H1 (cell line): ENCODE measurements around the gene PRKCA. TPM values are rescaled to one million over a fixed set of nuclear protein-coding genes. Genes with fewer than 3 reads are reported as not detected.

Experiments
- CTCF ChIA-PET: fragments of 300-600 bp; sonication (Branson Sonifier 250); formaldehyde crosslinking; loops from one replicate; lab custom pipeline; 2021; ENCODE audit not compliant: partially characterized antibody; lab: Charles Lee
- POLR2A ChIA-PET: fragments of 300-600 bp; sonication (Branson Sonifier 250); formaldehyde crosslinking; loops from one replicate; lab custom pipeline; 2021; ENCODE audit warnings: inconsistent platforms; ENCODE audit not compliant: partially characterized antibody; lab: Charles Lee
- DNase-seq, 2 experiments: peaks; one replicate each; pipeline versions ENCODE4 v3.0.0 to v3.0.0-alpha.2; 2010 to 2022; ENCODE audit warnings: low spot score in 2 of 2, low read depth in 1 of 2, mixed read lengths in 1 of 2
- FAIRE-seq: peaks from 2 replicates; lab custom pipeline; 2011; peaks lifted over from hg19 to GRCh38; lab: Jason Lieb, UNC
- H2AFZ ChIP-seq: 2 replicates; pipeline ENCODE4 v1.8.1; 2012; ENCODE audit warnings: low read length, inconsistent platforms
- H2AK5ac ChIP-seq: 2 replicates; pipeline ENCODE4 v1.6.1; 2013; ENCODE audit warnings: low read depth, low read length
- H2BK120ac ChIP-seq: replicated peaks from 2 replicates; pipeline ENCODE3; 2013; ENCODE audit warnings: low read depth, low read length, inconsistent platforms
- H2BK12ac ChIP-seq: 2 replicates; pipeline ENCODE4 v1.6.1; 2013; ENCODE audit warnings: low read depth, low read length
- H2BK15ac ChIP-seq: 2 replicates; pipeline ENCODE4 v1.6.1; 2013; ENCODE audit warnings: low read length
- H2BK20ac ChIP-seq: 2 replicates; pipeline ENCODE4 v1.6.1; 2013; ENCODE audit warnings: low read length
- H2BK5ac ChIP-seq: 2 replicates; pipeline ENCODE4 v1.6.1; 2013; ENCODE audit warnings: low read depth, low read length
- H3K14ac ChIP-seq: 2 replicates; pipeline ENCODE4 v1.6.1; 2013; ENCODE audit warnings: inconsistent platforms; ENCODE audit not compliant: insufficient read length
- H3K18ac ChIP-seq: 2 replicates; pipeline ENCODE4 v1.6.1; 2013; ENCODE audit warnings: low read length; ENCODE audit errors: extremely low read depth
- H3K23ac ChIP-seq: 2 replicates; pipeline ENCODE4 v1.6.1; 2013; ENCODE audit warnings: inconsistent platforms; ENCODE audit not compliant: insufficient read length
- H3K23me2 ChIP-seq: 2 replicates; pipeline ENCODE4 v1.6.1; 2013; ENCODE audit warnings: low read depth, low read length
- H3K27ac ChIP-seq: 2 replicates; pipeline ENCODE4 v1.6.1; 2011; ENCODE audit warnings: low read depth, low read length, inconsistent platforms
- H3K27me3 ChIP-seq, 4 experiments: replicated peaks in 1 of 4; 1 replicate in 1 of 4; 2 replicates in 3 of 4; pipeline versions ENCODE4 v1.6.1 to v1.8.1; 2011 to 2013; ENCODE audit warnings: low read length in 3 of 4, mild to moderate bottlenecking in 3 of 4, inconsistent platforms in 2 of 4, mixed read lengths in 2 of 4, moderate library complexity in 1 of 4; ENCODE audit not compliant: control insufficient read depth in 3 of 4, insufficient read depth in 3 of 4; ENCODE audit errors: extremely low read depth in 1 of 4
- H3K36me3 ChIP-seq, 4 experiments: 2 replicates each; pipeline versions ENCODE4 v1.6.1 to v1.8.1; 2011 to 2013; ENCODE audit warnings: mild to moderate bottlenecking in 4 of 4, low read length in 3 of 4, moderate library complexity in 2 of 4, control low read depth in 1 of 4, inconsistent platforms in 1 of 4; ENCODE audit not compliant: insufficient read depth in 4 of 4, control insufficient read depth in 2 of 4
- H3K4ac ChIP-seq: replicated peaks from 2 replicates; pipeline ENCODE3; 2013; ENCODE audit warnings: low read length, low read depth, mixed read lengths, inconsistent platforms; ENCODE audit not compliant: insufficient read length
- H3K4me1 ChIP-seq, 4 experiments: replicated peaks in 1 of 4; 1 replicate in 1 of 4; 2 replicates in 3 of 4; pipeline versions ENCODE4 v1.6.1 to v1.8.1; 2011 to 2013; ENCODE audit warnings: low read length in 3 of 4, inconsistent platforms in 2 of 4, mixed read lengths in 1 of 4; ENCODE audit not compliant: insufficient read depth in 4 of 4, control insufficient read depth in 3 of 4
- H3K4me2 ChIP-seq, 2 experiments: 2 replicates each; pipeline versions ENCODE4 v1.6.1 to v1.8.1; 2011 to 2013; ENCODE audit warnings: low read depth in 2 of 2, low read length in 2 of 2, control low read depth in 1 of 2, inconsistent platforms in 1 of 2, mild to moderate bottlenecking in 1 of 2; ENCODE audit not compliant: insufficient read depth in 1 of 2
- H3K4me3 ChIP-seq, 4 experiments: fragments of 200-600, 300-600 bp in 1 of 4; sonication (generic), shearing (Covaris generic), sonication (Bioruptor Twin) in 1 of 4; 2 replicates each; pipeline versions ENCODE4 v1.5.1 to v1.8.1; 2011 to 2016; ENCODE audit warnings: low read length in 4 of 4, low read depth in 3 of 4, control low read depth in 2 of 4, inconsistent platforms in 2 of 4, mild to moderate bottlenecking in 2 of 4, mixed read lengths in 1 of 4, moderate library complexity in 1 of 4; ENCODE audit not compliant: insufficient read depth in 2 of 4; ENCODE audit errors: extremely low read depth in 1 of 4
- H3K56ac ChIP-seq: replicated peaks from 2 replicates; pipeline ENCODE3; 2013; ENCODE audit warnings: low read depth, mild to moderate bottlenecking, mixed read lengths, low read length, inconsistent platforms; ENCODE audit not compliant: insufficient read length
- H3K79me1 ChIP-seq: 2 replicates; pipeline ENCODE4 v1.6.1; 2013; ENCODE audit warnings: low read depth, low read length, control low read depth
- H3K79me2 ChIP-seq, 2 experiments: 2 replicates each; pipeline versions ENCODE4 v1.6.1 to v1.8.1; 2012 to 2013; ENCODE audit warnings: low read length in 2 of 2, mild to moderate bottlenecking in 2 of 2, inconsistent platforms in 1 of 2; ENCODE audit not compliant: insufficient read depth in 2 of 2, control insufficient read depth in 1 of 2
- H3K9ac ChIP-seq, 4 experiments: replicated peaks in 1 of 4; 1 replicate in 1 of 4; 2 replicates in 3 of 4; pipeline versions ENCODE4 v1.6.1 to v1.8.1; 2011 to 2013; ENCODE audit warnings: low read depth in 3 of 4, low read length in 3 of 4, control low read depth in 2 of 4, mild to moderate bottlenecking in 2 of 4, moderate library complexity in 2 of 4, inconsistent platforms in 1 of 4; ENCODE audit errors: extremely low read depth in 1 of 4
- H3K9me3 ChIP-seq, 2 experiments: 2 replicates each; pipeline versions ENCODE4 v1.6.1 to v1.8.1; 2012 to 2013; ENCODE audit warnings: mild to moderate bottlenecking in 2 of 2, moderate library complexity in 2 of 2, control low read depth in 1 of 2, inconsistent platforms in 1 of 2, low read depth in 1 of 2, low read length in 1 of 2, mixed read lengths in 1 of 2; ENCODE audit not compliant: insufficient read depth in 2 of 2
- H4K20me1 ChIP-seq, 2 experiments: replicated peaks in 1 of 2; 2 replicates each; pipeline versions ENCODE3 to v1.8.1; 2011 to 2013; ENCODE audit warnings: inconsistent platforms in 2 of 2, low read length in 2 of 2, mild to moderate bottlenecking in 1 of 2; ENCODE audit not compliant: insufficient read depth in 2 of 2, control insufficient read depth in 1 of 2
- H4K5ac ChIP-seq: 2 replicates; pipeline ENCODE4 v1.6.1; 2013; ENCODE audit warnings: low read length, low read depth, mixed read lengths, inconsistent platforms; ENCODE audit not compliant: insufficient read length
- H4K8ac ChIP-seq: 2 replicates; pipeline ENCODE4 v1.8.0; 2013; ENCODE audit warnings: mild to moderate bottlenecking, moderate library complexity, low read length, inconsistent platforms; ENCODE audit not compliant: insufficient read depth; ENCODE audit errors: extremely low read depth
- H4K91ac ChIP-seq: replicated peaks from 2 replicates; pipeline ENCODE3; 2013; ENCODE audit warnings: low read length, mixed read lengths, inconsistent platforms; ENCODE audit not compliant: insufficient read length
- ATF3 ChIP-seq: IDR thresholded peaks from 2 replicates; pipeline ENCODE4 v1.6.1; 2011; ENCODE audit warnings: low read depth, mild to moderate bottlenecking, low read length; ENCODE audit not compliant: insufficient read depth
- CHD1 ChIP-seq: IDR thresholded peaks from 2 replicates; pipeline ENCODE4 v1.6.1; 2012; ENCODE audit warnings: low read depth, low read length, improper control_type of control experiment
- E2F6 ChIP-seq: IDR thresholded peaks from 2 replicates; pipeline ENCODE4 v1.6.1; 2012; ENCODE audit warnings: inconsistent platforms
- JUN ChIP-seq: IDR thresholded peaks from 2 replicates; pipeline ENCODE4 v1.6.1; 2011; ENCODE audit warnings: low read depth, mild to moderate bottlenecking, improper control_type of control experiment, low read length
- JUND ChIP-seq: IDR thresholded peaks from 2 replicates; pipeline ENCODE4 v1.6.1; 2011; ENCODE audit warnings: mild to moderate bottlenecking, improper control_type of control experiment, low read length
- NRF1 ChIP-seq: IDR thresholded peaks from 2 replicates; pipeline ENCODE4 v1.6.1; 2011; ENCODE audit warnings: mild to moderate bottlenecking, low read depth, low read length, improper control_type of control experiment
- SIRT6 ChIP-seq: IDR thresholded peaks from one replicate; pipeline ENCODE4 v1.7.1; 2012; ENCODE audit warnings: low read length, inconsistent platforms
- SIX5 ChIP-seq: IDR thresholded peaks from 2 replicates; pipeline ENCODE4 v1.6.1; 2011; ENCODE audit warnings: mild to moderate bottlenecking, low read depth, low read length
- TBP ChIP-seq: IDR thresholded peaks from 2 replicates; pipeline ENCODE4 v1.6.1; 2011; ENCODE audit warnings: low read depth, low read length, improper control_type of control experiment
- USF2 ChIP-seq: IDR thresholded peaks from 2 replicates; pipeline ENCODE4 v1.6.1; 2011; ENCODE audit warnings: low read length, improper control_type of control experiment
- WGBS, 2 experiments: shearing (Covaris generic) in 1 of 2; methylation state at CpG; one replicate each; pipeline versions ENCODE4 v1.1.6 to v1.1.7; 2013 to 2015; ENCODE audit warnings: low lambda C conversion rate in 2 of 2, mixed read lengths in 2 of 2, inconsistent platforms in 1 of 2, low coverage in 1 of 2, missing lambda C conversion rate in 1 of 2; ENCODE audit not compliant: insufficient replicate concordance in 2 of 2, insufficient coverage in 1 of 2, insufficient read length in 1 of 2; ENCODE audit errors: extremely low coverage in 1 of 2, missing lambda C conversion rate in 1 of 2; 5-methylcytosine and 5-hydroxymethylcytosine counted together
- polyA plus RNA-seq, 7 experiments: library from polyadenylated mRNA; depleted of rRNA in 3 of 7; stranded (reverse) in 5 of 7; unstranded in 2 of 7; fragments of >200 nt in 5 of 7; fragments of 200-250 nt in 2 of 7; gene quantifications; 1 replicate in 5 of 7; 2 replicates in 1 of 7; 4 replicates in 1 of 7; pipeline versions ENCODE4 v1.2.1 to v1.2.3, GENCODE V29; 2011 to 2013; ENCODE audit warnings: missing spikeins in 2 of 7, mixed read lengths in 2 of 7
- total RNA-seq: library from RNA; stranded (reverse); fragmentation: NEBNext Ultra II Directional; extraction: Animal tissue kit (Norgen Biotek cat#: 25700); gene quantifications from 2 replicates; pipeline ENCODE4 v1.2.1, GENCODE V29; 2021

PRKCA gene
- total and polyA plus RNA-seq, 2 of the 8 experiments (the other 6 are each of a cell fraction or from before 2014, with no cell fraction given) = 5.8 to 17.8 TPM

GRCh38 chr17:66643815-66644710, 341.6 kb downstream of the PRKCA start:
- Histone ChIP-seq H4K8ac (no peak overlapping the region), H3K27me3 (no peaks in the 10 kb centered on the region), H4K20me1 (no peaks in the 10 kb centered on the region), H3K4me2 (no peak overlapping the region), H2BK15ac (no peak overlapping the region), H2BK12ac (no peak overlapping the region), H3K4me1 (peaks cover 0 to 4% (median 0%) of the 10 kb centered on the region in 4 experiments; a peak in 3 of 7 replicates), H2AFZ (no peak overlapping the region), H3K79me1 (no peaks in the 10 kb centered on the region), H3K18ac (no peak overlapping the region), H3K23me2 (no peaks in the 10 kb centered on the region), H2BK20ac (no peak overlapping the region), H2BK5ac (no peak overlapping the region), H3K56ac (no peak overlapping the region), H4K5ac (no peak overlapping the region), H2BK120ac (no peak overlapping the region), H3K23ac (no peak overlapping the region), H4K91ac (no peak overlapping the region), H3K4ac (no peak overlapping the region), H3K9me3 (no peaks in the 10 kb centered on the region), H3K14ac (no peak overlapping the region), H3K9ac (no peak overlapping the region), H3K27ac (no peak overlapping the region), H3K36me3 (peaks cover 0 to 3% (median 0%) of the 10 kb centered on the region in 4 experiments; a peak in 1 of 8 replicates), H3K4me3 (no peak overlapping the region), H3K79me2 (no peaks in the 10 kb centered on the region), H2AK5ac (no peak overlapping the region)
- WGBS, 2 experiments = 76% methylated on average over 11 of the region's 11 CpGs; no CpG with 5 or more reads in 1 of the 2 experiments
- ChIA-PET CTCF (interaction anchor here (1.1 to 1.3 kb wide), 3 partner anchors 11 to 389 kb away, joined by 3 to 4 read pairs (median 3); no protein-coding TSS in a partner anchor), POLR2A (interaction anchor here (0.9 kb wide), 1 partner anchor 10 kb away, joined by 3 read pairs; no protein-coding TSS in a partner anchor)
- DNase-seq (no peak), FAIRE-seq (no peak)
- TF ChIP-seq SIRT6 (no peak), E2F6 (no peak), JUN (no peak), JUND (no peak), SIX5 (no peak), USF2 (no peak), NRF1 (no peak), TBP (no peak), CHD1 (no peak), ATF3 (no peak)
